GM18511 (cell line): ENCODE data around the gene B3GNT4.
"Not testable (repeated sequence)": the region's sequence is repeated elsewhere in the genome, so short reads cannot be mapped to it uniquely, and the experiment has no call there.

Source experiments
- ATAC-seq: cut with Tn5 transposase; IDR thresholded peaks from one replicate; pipeline ENCODE4 v1.9.1; 2021; ENCODE audit warnings: mild to moderate bottlenecking, moderate library complexity; ENCODE audit not compliant: unreplicated experiment

B3GNT4 gene

DNA sequence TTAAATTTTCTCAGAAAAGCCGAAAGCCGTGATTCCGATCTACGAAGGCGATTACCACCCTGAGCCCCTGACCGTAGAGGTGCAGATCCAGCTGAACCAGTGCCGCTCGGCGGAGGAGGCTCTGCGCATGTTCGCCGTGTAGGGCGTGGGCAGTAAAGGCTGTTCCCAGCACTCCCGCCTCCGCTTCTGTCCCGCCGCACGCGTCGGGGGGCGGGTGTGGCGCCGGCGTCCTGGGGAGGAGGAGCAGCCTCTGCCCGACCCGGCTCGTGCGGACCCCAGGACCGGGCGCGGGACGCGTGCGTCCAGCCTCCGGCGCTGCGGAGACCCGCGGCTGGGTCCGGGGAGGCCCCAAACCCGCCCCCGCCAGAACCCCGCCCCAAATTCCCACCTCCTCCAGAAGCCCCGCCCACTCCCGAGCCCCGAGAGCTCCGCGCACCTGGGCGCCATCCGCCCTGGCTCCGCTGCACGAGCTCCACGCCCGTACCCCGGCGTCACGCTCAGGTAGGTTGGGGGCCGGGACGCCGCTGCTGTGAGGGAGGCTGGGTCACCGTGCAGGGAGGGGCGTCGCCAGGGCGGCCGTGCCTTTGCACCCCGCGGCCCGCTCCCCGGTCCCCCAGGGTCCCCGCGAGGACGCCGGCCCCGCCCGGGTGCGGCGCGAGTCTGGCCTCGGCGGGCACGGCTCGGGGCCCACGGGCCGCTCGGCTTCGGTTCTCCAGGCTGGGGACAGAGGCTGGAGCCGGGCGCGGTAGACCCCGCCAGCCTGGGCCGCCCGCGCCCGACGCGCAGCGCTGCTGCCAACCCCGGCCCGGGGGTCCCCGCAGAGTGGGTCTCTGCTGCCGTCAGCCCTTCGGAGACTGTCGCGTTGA, at the start of gene B3GNT4:
TSS of gene B3GNT4 (plus strand) at position 409 of the 866 bp plus-strand sequence. CDS start 910 bp downstream, outside the sequence.
- ATAC-seq: no peak

DNA sequence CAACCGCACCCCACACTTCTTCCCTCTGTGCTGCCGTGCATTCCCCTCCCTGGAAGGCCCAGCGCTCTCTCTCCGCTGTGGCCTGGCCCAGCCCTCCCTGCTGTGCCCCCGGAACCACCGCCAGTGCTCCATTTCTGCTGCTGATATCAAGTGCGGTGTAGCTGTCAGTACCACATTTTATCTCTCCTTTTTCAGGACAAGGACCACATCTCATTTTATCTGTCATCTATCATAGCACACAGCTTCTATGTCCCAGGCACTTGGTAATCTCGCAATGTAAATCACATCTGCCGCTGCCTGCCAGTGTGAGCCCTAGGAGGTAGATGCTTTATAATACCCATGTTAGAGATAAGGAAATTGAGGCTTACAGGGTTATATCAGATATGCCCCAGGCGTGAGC, 47.8 kb upstream of the B3GNT4 start:
- no peak for ATAC-seq

DNA sequence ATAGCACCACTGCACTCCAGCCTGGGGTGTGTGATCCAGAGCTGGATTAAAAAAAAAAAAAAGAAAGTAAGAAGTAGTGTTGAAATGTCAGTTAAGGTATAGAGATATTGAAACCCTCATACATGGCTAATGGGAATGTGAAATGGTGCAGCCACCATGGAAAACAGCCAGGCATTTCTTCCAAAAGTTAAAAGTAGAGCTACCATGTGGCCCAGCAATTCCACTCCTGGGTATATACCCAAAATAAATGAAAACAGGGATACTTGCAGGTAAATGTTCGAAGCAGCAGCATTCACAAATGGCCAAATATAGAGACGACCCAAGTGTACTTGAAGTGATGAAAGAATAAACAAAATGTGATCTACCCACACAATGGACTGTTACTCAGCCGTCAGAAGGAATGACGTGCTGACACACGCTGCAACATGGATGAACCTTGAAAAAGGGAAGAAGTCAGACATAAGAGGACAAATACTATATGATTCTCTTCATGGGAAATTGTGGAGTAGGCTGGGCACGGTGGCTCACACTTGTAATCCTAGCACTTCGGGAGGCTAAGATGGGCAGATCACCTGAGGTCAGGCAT, 44.7 kb upstream of the B3GNT4 start:
- no peak for ATAC-seq

DNA sequence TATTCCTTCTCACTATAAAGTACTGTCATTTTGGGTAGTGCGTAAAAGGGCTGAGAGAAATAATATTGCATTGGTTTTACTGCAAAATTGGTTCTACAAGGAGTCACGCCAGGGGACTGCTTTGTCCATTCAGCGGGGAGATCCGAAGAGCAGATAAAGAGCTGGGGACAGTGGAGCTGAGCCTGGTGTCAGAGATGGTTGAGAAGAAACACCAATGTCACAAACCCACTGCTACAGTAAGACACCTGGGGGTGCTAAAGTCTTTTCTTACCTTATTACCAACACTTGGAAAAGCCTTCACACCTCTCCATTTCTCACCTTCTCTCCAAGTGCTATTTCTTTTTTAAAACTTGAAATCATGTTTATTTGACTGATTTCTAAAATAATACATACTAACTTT, 43.6 kb upstream of the B3GNT4 start:
- no peak for ATAC-seq

DNA sequence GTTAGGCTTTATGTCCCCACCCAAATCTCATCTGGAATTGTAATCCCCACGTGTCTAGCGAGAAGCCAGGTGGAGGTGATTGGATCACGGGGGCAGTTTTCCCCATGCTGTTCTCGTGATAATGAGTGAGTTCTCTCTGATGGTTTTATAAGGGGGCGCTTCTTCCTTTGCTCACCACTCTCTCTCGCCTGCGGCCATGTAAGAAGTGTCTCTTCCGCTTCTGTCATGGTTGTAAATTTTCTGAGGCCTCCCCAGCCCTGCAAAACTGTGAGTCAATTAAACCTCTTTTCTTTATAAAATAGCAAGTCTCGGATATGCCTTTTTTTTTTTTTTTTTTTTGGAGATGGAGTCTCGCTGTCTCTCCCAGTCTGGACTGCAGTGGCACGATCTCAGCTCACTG, 42.7 kb upstream of the B3GNT4 start:
- no peak for ATAC-seq

DNA sequence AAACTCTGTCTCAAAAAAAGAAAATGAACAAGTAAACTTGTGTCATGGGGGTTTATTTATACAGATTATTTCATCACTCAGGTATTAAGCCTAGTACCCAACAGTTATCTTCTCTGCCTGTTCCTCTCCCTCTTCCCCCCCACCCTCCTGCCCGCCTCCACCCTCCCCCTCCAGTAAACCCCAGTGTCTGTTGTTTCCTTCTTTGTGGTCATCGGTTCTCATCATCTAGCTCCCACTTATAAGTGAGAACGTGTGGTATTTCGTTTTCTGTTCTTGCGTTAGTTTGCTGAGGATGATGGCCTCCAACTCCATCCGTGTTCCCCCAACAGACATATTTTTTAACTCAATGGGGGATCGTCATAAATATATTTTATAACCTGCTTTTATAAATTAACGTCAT, 41.8 kb upstream of the B3GNT4 start:
- no peak for ATAC-seq

DNA sequence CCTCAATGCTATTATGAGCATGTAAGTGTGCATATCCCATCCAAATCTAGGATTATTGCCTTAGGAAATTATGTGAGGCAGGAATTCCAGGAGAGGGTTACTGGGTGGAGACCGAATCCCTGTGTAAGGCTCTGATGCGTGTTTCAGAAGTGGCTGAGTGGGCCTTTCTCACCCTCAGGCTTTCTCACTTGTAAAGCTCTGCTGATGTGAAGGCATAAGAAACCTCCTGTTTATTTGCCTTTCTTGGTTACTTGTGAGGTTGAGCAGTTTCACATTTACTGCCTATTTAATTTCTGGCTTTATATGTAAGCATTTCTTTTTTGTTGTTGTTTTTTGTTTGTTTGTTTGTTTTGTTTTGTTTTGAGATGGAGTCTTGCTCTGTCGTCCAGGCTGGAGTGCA, 40.5 kb upstream of the B3GNT4 start:
- no peak for ATAC-seq

DNA sequence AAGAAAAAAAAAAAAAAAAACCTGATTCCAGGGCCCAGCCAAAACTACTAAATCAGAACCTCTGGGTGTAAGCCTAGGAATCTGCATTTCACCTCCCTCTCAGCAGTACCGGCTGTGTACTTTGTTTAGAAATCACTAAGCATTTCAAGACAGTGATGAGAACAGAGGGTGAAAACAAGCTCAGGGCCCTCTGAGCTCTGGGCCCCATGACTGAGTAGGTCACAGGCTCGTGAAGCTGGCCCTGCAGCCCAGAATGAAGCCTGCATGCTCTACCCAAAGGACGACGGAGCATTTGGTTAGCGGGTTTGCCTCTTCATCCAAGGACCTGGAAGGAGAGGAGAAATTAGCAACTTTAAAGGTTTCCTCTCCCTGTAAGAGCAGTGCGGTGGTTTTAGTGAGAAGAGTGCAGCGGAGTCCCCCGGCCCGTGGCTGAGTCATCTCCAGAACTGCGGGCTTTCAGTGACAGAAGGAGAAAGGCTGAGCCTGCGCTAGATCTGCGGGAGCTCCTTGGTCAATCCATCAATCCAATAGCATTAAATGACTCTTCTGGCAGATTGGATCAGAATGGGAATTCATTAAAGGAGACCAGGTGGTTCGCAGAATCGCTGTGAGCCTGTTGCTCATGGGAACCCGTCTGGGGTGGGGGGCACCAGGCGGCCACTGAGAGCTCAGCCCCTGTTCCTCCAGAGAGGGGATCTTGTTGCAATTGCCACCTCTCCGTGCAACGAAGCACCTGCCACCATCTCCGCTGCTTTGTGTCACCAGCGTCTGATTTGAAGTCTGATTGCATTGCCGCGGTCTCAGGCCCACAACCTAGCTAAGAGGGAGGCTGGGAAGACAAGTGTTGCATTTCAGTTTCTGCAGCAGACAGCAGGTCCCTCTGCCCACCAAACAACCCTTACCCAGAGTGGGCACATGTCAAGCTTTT, 36.8 kb upstream of the B3GNT4 start:
- no peak for ATAC-seq

DNA sequence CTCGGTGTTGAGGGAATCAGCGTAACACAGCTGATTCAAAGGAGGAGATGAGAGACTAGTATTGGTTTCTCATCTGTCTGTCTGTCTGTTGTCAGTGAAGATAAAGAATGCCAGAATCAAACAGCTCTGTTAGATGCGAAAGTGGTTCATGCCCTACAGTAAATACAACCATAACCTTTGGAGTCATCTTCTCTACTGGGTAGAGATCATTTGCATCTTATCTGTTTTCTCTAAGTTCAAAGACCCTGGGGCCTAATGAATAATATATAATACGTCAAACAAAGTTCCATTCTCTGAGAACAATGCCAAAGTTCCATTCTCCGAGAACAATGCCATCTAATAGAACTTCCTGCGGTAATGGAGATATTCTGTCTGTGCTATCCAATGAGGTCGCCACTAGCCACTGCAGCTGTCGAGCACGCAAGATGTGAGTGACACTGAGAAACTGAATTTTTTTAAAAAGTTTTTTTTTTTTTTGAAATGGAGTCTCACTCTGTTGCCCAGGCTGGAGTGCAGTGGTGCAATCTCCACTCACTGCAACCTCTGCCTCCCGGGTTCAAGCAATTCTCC, 36.1 kb upstream of the B3GNT4 start:
- no peak for ATAC-seq

DNA sequence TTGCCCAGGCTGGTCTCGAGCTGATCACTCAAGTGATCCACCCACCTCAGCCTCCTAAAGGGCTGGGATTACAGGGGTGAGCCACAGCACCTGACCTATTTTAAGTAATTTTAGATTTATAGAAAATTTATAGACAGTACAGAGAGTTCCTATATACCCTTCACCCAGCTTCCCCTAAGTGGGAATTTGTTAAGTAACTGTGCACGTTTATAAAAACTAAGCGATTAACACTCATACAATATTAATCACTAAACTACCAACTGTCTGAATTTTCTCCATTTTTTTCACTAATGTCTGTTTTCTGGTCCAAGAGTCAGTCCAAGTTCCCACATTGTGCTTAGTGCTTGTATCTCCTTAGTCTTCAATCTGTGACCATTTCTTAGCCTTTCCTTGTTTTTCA, 35.0 kb upstream of the B3GNT4 start:
- ATAC-seq: no peak

DNA sequence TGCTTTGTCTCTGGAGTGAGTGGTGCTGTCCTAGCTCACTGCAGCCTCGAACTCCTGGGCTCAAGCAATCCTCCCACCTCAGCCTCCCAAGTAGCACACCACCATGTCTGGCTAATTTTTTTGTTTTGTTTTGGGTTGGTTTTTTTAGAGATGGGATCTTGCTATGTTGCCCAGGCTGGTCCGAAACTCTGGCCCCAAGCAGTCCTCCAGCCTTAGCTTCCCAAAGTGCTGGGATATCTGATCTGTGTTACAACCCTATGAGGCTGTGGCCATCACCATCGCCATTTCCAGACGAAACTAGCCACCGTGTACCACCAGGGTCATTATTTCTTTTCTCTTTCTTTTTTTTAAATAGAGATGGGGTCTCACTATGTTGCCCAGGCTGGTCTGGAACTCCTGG, 32.1 kb upstream of the B3GNT4 start:
- no peak for ATAC-seq

DNA sequence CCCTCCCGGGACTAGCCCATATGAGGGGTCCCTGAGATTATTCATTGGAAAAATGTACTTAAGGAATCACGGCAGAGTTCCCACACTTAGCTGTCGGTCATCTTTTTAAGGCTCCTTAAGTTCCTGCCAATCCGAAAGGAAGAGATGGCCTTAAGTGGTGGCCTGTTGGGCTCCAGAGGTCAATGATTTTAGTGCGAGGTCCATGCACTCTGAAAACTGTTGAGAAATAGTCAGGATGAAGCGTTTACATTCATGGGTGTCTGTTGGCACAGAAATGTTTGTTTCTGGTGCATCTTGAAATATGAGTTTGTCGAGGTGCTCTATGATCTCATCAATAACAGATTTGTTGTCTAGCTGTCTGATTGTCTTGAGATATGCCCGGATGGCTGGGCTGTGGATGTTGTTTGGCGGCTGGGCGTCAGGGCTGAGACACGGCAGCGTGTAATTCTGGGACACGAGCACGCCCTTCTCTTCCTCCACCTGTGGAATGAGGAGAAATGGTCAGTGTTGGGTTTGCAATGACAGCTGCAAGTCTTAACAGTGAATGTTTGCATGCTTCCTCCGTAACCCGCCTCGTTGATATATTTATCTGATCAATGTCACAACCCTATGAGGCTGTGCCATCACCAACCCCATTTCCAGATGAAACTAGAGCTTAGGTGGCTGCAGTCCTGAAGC, 31.1 kb upstream of the B3GNT4 start:
- no peak for ATAC-seq

DNA sequence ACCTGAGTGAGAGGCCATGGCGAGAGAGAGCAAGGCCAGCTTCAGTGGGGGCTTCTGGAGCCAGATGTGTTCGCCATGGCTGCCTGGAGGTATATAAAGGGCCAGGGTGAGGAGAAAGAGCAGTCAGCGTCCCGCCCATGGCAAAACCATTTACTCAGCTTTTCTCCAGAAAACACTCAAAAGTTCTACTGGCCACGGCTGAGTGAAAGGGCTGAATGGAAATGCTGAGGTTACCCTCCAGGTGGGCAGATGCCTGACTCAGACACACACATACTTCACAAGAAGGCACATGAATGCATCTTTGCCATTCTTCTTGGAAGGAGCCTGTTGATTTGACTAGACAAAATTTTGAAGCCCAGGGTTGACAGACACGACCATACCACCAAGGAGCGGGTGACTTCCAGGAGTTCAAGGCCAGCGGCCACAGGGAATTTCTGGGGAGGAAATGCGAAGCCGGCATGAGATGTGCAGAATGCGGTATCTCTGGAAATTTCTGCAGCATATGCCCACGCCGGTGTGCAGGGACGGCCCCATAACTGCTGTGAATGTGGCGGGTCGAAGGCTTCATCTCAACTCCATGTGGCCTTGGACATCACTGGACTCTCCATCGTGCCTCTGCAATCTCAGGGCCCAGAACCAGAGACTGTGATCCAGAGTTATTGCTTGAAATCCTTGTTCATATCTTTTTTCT, 29.2 kb upstream of the B3GNT4 start, which contains the start of gene IL31:
TSS of gene IL31 (minus strand) at position 67 of the 691 bp plus-strand sequence. CDS start at position 18, 49 bp downstream.
- no peak for ATAC-seq

DNA sequence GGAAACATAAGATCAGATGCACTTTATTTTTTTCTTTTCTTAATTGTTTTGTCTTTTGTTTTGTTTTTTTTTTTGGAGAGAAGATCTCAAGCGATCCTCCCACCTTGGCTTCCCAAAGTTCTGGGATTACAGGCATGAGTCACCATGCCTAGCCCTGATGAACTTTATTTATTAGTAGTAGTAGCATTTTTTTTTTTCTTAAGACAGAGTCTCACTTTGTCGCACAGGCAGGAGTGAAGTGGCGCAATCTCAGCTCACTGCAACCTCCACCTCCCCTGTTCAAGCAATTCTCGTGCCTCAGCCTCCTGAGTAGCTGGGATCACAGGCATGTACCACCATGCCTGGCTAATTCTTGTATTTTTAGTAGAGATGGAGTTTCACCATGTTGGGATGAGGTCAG, 27.0 kb upstream of the B3GNT4 start:
- ATAC-seq: not testable (repeated sequence)

DNA sequence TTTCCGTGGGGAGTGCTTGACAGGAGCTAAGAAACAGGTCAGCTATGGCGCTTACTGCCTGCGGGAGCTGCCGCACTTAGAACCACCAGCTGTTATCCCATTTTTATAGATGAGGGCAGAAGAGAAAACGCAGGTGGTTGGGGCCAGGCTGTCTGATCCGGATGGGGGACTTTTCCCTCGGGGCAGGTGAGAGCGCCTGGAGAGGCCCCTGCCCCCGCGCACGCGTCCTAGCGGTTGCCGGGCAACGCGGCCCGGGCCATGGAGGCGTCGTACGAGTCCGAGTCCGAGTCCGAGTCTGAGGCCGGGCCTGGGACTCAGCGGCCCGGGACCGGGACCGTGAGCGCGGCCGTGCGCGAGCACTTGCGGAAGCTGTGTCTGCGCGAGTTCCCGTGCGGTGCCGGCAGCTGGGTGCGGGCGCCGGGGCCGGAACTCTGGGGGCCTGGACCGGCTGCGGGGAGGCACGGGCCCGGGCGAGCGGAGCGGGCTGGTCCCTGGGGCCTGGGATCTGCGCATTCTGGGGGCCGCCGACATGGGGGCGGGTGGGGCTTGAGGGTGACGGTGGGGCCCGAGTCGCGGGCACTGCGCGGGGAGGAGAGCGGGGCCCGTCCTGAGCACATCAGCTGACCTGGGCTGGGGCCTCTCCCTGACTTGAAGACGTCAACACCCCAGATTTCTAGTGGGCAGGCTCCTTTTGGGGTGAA, 20.5 kb upstream of the B3GNT4 start, which contains the start of gene LRRC43:
TSS of gene LRRC43 (plus strand) at position 237 of the 701 bp plus-strand sequence. CDS start at position 259, 22 bp downstream.
- ATAC-seq: no peak

DNA sequence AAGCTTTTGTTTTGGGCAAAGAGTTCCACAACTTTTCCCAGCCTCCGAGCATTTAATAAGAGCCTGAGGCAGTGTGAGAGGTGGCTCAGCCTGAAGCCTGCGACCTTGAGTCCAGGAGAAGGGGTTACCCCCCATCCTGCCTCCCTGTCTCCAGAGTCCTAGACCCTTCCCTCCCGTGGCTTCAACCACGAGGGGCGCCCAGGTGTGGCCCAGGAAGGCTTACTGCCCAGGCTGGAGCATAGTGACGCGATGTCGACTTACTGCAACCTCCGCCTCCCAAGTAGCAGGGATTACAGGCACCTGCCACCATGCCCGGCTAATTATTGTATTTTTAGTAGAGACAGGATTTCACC, 19.9 kb upstream of the B3GNT4 start:
- no peak for ATAC-seq

DNA sequence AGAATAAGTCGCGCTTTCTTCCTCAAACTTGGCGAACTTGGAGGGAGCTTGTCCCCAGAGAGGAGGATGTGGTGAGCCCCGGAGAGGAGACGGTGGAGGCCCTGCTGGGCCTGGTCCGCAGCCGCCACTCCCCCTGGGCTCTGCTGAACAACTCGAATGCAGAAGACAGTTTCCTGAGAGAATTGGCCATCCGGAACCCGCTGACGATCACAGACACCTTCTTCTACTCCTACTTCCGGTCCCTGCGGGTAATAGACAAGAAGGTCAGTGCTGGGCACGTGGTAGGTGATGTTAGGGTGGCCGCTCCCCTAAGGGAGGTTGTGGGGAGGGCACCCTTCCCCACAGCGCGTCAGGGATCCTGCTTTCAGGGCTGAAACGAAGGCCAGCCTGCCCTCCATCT, 19.0 kb upstream of the B3GNT4 start:
- no peak for ATAC-seq

DNA sequence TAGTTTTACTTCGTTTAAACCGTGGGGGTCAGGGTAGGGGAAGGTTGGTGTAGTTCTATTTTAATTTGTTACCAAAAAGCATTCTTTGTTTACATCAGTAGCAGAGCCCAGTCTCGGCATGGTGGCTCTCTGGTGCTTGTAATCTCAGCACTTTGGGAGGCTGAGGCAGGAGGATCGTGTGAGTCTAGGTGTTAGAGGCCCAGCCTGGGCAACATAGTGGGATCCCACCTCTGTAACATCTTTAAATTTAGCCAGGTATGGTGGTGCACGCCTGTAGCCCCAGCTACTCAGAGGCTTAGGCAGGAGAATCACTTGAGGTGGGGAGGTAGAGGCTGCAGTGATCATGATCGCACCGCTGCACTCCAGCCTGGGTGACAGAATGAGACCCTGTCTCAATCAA, 18.4 kb upstream of the B3GNT4 start:
- no peak for ATAC-seq

DNA sequence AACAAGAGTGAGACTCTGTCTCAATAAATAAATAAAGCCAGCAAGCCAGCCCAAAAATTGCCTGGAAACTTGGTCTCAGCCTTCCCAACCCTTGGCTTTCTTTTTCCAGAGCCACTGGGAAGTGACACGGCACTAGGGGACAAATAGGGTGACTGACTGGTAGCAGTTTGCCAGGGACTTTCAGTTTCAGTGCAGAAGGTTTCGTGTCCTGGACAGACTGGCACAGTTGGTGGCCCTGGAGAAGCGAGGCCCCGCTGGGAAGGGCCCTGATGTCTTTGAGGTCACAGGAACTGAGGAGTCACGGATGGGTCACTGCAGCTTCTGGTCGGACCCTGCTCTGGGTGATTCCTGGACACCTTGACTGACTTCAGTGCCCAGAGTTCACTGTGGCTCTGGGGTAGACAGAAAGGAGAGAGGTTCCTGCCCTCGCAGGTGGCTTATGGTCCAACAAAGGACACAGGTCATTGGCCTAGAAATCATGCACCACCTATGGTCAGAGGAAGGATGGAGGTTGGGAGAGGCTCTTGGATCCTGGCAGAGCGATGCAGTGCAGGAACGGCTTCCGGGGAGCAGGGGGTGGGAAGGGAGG, 17.9 kb upstream of the B3GNT4 start:
- no peak for ATAC-seq
